Glomerular visceral epithelial cell (primary cell): ENCODE data around the gene CRB1.
"Not testable (repeated sequence)": the region's sequence is repeated elsewhere in the genome, so short reads cannot be mapped to it uniquely, and the experiment has no call there.

Experiments
- DNase-seq: peaks from one replicate; pipeline ENCODE4 v3.0.0-alpha.2; 2016; ENCODE audit errors: extremely low spot score

Gene CRB1

GRCh38 chr1:197463142-197463541, 195.1 kb downstream of the CRB1 start:
- DNase-seq: no peak

DNA sequence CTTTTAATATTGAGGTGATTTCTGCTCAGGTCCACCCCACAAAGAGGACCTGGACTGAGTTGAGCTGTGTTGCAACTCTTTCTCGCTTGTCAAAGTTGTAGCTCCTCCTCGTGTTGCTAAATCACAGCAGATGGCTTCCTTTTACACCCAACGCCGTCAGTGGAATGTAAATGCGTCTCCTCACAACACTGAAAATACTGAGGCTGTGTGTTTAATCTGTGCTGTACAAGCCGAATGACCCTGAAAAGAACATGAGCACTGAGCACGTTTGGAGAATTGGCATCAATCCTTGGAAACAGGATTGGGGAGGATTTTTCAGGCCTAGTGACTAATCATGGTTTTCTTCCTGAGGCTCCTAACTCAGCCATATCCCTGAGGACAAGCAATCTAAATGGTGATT, 196.0 kb downstream of the CRB1 start:
- no peak for DNase-seq

DNA sequence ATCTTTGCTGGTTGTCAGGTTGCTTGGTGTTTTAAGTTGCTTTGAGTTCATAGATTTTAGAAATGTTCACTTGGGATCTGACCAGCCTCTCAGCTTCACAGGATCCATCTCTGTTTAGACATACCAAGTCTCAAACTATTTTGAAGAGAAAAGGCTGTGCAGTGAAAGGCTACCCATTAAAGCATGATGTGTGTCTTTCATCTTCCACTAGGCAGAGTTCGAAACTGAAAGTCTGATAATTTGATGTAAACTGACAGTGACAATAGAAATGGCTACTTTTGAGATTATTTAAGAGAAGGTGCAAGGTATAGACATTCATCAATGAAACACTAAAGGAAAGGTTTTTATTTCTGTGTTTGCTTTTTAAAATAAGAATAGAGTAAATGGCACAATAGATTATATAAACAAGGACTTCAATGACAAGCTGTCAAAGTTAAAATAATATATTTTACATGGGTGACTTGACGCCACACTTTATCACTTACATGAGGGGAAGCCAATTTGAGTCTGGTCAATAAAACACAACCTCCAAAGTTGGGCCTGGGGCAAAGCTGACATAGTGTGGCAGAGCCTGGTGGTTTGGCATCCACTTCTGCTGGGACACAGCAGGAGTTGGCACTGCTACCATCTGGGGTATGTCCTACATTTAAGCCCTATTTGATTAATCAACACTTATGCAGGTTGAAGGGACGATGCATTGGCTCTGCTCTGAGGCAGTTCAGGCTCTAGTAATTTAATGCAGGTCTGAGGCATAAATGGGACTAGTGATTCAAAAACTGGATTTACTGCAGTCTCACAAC, 197.7 kb downstream of the CRB1 start:
- DNase-seq: no peak

DNA sequence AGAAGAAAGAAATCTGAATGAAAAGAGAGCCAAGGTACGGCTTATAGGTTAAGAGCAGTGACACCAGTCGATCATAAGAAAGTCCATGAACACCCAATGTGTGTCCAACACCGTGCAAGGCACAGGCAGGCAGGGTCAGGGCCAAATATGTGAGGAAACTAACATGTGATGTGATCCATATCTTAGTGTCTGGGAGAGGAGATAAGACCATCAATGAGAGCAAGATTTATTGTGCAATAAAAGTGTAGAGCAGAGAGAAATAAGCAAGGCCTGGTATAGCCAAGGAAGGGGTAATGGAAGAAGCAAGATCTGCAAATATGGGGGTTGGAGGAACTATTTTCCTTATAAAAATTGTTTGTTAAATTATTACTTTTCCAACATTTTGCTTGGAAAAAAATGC, 198.8 kb downstream of the CRB1 start:
- DNase-seq: no peak

DNA sequence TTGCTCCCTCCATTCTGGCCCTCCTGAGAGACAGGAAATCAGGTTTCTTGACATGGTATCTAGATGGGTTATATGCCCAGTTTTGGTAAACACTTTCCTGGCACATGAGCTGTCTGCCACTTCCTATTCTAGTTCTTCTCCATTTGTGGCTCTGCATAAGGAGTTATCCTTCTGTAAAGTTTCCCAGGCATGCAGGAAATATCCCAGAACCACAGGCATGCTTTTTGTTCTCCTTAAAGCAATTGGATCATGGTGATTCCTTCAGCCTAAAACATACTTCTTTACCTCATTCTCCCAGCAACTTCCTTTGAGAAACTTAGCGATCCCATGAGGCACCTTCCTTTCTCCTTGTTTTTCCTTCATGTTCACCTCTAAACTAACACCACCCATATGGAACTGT, 199.8 kb downstream of the CRB1 start:
- peak; percentile 2 for DNase-seq

- no peak for DNase-seq
Measured at GRCh38 chr1:197468543-197469175, 200.6 kb downstream of the CRB1 start.

GRCh38 chr1:197469620-197470210, 201.7 kb downstream of the CRB1 start:
- no peak for DNase-seq

GRCh38 chr1:197470330-197470729, 202.3 kb downstream of the CRB1 start:
- DNase-seq: no peak

GRCh38 chr1:197471248-197471985, 203.4 kb downstream of the CRB1 start:
- DNase-seq: no peak

DNA sequence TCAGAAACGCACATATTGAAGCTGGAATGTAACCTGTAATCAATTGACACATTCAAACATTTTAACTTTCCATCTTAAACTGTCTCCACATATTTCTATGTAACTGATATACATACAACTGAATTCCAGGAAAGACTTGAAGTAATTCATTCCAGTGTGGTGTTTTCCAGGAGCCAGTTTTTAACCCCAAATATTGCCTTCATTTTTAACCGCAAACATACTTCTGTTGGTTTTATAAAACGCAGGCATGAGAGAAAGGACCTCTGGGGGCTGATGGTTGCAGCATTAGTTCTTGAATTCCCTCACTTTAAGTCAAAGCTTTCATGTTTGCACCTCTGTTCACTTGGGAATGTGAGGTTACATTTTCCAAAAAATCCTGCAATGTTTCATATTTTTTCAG, 204.1 kb downstream of the CRB1 start:
- no peak for DNase-seq

DNA sequence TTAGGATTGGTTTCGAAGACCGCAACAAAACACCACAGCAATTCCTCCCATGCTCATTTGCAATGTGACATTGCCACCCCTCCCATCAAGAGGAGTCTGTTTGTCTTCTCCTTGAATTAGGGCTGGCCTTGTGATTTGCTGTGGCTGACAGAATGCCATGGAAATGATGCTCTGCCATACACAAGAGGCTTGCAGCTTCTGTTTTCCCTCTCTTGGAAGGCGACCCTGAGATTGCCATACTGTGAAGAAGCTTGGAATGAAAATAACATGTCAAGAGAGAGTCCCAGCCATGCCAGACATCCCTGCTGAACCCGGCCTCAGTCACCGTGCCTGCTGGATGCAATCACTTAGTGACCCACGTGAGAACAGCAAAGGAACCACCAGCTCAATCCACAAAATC, 212.4 kb downstream of the CRB1 start:
- no peak for DNase-seq

DNA sequence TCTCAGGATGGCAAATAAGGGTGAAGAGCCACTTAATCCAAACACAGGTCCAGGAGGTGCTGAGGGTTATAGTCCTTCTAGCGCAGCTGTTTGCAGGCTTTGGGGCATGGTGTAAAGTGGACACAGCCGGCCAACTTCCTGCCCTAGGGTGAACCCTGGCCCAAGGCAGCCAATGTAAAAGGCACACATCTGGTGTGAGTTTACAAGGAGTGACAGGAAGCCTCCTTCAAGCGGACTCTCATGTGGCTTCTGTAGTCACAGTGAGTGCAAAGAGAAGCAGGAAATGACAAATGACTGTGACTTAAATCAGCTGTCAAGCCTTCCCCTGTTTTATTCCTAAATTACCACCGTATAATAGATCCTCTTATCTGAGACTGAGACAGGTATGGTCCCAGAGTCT, 213.0 kb downstream of the CRB1 start:
- no peak for DNase-seq

- no peak for DNase-seq
Measured at GRCh38 chr1:197485790-197486189, 217.7 kb downstream of the CRB1 start.

DNA sequence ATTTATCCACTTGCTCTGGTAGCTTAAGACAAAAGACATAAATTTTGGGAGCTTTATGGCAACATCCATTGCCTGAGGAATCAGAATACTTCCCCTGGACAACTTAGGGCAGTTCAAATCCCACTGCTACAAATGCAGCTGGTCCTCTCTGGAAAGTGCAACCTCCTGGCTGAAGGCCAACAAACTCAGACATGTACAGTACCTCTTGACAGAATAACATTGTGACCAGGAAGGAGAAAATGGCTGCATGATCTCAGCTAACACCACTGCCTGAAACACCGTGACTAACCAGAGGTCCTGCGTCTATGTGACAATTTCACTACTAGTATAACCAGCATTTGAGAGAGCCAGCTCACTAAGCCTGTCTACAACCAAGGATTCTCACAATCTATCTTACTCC, 218.9 kb downstream of the CRB1 start:
- DNase-seq: peak; percentile 6

DNA sequence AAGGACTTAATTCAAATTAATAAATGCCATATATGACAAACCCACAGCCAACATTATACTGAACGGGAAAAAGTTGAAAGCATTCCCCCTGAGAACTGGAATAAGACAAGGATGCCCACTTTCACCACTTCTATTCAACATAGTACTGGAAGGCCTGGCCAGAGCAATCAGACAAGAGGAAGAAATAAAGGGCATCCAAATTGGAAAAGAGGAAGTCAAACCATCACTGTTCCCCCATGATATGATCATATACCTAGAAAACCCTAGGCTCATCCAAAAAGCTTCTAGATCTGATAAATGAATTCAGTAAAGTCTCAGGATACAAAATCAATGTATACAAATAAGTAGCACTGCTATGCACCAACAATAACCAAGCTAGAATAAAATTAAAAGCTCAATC, 223.5 kb downstream of the CRB1 start:
- DNase-seq: not testable (repeated sequence)

- no peak for DNase-seq
Measured at GRCh38 chr1:197496722-197497121, 228.7 kb downstream of the CRB1 start.

DNA sequence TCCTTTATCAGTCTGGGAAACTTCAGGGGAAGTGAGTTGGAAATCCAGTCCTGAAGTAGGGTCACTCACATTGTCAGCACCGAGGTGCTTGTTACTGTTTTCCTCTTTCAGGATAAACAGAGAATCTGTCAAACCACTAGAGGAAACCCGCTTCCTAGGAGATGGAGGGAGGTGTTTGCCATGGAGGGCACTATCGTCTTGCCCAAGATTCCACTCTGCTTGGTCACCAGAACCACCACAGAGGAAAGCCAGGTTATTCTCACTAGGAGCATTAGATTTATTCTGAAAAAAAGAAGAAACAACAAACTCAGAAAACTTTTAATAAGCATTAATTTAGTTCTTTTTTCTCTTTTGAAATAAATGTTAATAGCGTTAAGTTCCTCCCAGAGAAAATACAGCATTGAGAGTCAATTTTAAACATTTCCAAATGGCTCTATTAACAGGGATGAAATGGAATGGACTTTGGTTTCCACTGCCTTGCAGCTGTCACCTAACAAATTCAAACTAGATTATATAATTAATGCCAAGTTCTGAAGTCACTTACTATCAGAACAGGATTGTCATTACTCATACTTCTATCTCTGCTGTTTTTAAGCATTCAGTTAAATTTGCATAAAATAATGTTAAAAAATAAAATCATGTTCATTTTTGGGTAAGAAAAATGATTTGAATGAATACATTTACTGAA, 242.8 kb downstream of the CRB1 start:
- DNase-seq: no peak

DNA sequence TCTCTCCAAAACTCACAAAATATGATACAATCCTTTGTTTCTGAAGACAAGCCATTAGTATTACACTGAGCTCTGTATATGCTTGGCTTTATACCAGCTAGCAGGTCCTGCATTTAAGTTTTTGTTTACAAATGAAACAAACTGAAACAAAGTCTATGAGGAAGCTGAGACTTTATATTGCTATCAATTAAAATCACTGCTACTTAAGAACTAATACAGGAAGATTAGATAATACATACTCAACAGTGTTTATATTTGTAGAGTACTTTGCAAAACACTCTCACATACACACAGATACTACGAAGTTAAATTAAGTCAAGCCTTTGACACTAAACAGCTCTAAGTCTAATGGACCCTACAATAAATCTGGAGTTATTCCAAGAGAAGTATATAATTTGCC, 247.4 kb downstream of the CRB1 start:
- no peak for DNase-seq

- DNase-seq: no peak
Measured at GRCh38 chr1:197519741-197520334, 251.8 kb downstream of the CRB1 start.

DNA sequence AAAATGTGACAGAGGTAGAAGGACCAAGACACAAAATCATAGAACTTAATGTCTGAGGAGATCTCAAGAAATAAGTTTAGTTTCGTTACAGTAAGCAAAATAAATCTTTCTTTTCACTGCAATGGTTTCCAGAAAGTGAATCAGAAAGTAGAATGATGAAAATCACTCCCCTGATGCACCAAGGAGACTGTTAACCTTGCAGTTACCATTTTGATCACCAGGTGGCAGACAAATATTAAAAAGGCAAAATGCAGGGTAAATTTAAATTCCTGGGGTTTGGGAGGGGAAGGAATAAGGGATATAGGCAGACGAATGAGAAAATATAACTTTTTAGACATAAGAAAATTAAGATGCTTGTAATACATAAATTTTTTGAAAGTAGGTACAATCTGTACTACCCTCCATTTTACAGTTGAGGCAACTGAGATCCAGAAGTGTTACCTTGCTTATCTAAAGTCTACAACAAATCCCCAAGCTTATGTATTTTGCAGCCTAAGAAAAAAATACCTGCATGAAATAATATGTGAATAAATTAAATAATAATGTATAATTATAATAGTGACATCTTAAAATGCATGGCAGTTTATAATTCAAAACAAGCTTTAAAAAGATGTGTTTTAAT, 253.2 kb downstream of the CRB1 start:
- DNase-seq: peak; percentile 42
